Stimulated activated naive CD4-positive, alpha-beta T cell treated with Interleukin-2 at 50 U/mL for 16 hours (primary cell): ENCODE results near the gene TMSB4Y.

Experiments
- DNase-seq: peaks from one replicate; lab custom pipeline; 2025; lab: John Stamatoyannopoulos, UW

TMSB4Y gene

DNA sequence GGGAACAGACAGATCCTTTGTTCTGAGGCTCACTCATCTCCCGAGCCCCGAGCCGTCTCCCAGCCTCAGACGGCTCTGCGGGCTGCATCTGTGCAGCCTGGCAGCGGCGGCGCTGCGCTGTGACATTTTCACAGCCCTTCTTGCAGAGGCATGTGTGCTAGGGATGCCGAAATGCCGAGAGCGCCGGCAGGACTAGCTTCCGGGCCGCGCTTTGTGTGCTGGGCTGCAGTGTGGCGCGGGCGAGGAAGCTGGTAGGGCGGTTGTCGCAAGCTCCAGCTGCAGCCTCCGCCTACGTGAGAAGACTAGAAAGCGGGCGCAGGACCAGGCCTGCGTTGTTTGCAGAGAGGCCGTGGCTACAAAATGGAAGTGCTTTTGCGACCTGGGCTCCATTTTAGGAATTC lies at the start of gene TMSB4Y:
TSS of gene TMSB4Y (plus strand) at position 332 of the 401 bp plus-strand sequence.
- DNase-seq = no peak

DNA sequence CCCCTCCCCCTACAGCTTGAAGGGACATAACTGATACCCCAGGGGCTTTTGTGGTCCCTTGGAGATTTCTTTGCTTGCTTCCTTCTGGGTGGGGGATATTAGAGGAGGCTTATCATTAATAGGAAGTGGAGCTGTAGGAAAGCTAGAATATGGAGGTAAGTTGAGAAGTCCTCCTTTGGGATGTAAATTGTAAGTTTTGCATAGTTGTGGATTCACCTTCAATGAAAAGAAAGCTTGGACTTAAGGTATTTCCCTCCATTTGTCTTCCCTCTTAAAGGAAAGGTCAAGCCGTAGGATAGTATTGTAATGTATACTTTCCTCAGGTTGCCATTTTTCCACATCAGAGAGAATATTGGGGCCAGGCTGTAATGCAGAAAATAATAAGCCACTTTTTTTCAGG lies 39.5 kb upstream of the TMSB4Y start:
- no peak for DNase-seq

DNA sequence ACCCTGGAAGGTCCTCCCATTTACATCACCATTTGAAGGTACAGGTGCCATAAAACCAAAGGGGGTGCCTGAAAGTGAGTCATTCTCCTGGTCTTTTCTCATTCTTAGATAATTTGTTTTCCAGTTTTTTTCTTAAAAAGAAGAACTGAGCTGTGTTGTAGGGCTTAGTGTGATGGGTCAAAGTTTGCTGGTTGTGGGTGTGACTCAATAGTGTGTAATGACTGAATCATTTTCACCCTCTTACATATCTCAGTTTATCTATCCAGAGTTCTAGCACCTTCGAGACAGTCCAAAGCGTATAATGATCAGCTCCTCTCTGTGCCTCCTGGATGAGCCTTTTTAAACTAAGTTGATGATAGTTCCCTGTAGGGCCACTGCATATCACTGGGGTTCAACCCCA lies 32.6 kb upstream of the TMSB4Y start:
- DNase-seq = no peak

DNA sequence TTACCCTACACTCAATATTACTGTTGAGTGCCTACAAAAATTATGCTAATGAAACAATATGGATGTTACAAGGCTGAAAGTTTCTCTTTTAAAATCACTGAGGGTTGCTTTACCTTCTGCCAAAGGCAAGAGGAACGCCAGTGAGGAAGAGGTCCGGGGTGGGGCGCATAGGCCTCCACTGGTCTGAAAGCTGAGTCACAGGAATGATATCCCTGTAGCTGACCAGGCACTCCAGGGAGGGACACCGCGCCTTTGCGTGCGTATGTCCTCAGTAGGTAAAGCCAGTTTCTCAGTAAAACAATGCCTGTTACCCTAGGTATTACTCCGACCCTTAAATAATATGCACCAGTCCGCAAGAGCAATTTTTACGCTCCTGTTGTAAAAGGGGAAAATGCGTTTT lies 1.4 kb upstream of the TMSB4Y start:
- DNase-seq = no peak

DNA sequence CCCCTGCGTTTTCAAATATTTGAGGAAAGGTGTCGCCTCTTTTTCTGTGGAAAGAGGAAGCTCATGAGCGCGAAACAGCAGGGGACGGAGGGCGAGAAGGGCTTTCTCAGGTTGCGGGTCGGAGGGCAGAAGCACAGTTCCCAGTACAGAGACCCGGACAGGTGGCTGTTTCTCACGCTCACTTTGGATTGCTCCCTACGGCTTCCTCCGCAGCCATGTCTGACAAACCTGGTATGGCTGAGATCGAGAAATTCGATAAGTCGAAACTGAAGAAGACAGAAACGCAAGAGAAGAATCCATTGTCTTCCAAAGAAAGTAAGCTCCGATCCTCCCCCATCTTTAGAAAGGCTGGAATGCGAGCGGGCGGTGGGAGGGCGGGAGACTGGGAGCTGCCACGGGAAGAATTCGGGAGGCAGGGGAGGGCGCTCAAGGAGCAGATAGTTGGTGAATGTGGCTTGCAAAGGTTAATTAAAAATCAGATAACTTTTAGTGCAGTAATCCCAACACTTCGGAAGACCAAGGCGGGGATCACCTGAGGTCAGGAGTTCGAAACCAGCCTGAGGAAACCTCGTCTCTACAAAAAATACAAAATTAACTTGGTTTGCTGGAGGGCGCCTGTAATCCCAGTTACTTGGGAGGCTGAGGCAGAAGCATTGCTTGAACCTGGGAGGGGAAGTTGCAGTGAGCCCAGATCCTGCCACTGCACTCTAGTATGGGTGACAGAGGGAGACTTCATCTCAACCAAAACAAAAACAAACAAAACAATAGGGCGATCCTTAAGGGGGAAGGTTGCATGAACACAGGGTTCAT lies 627 bp downstream of the TMSB4Y start:
- DNase-seq = no peak

DNA sequence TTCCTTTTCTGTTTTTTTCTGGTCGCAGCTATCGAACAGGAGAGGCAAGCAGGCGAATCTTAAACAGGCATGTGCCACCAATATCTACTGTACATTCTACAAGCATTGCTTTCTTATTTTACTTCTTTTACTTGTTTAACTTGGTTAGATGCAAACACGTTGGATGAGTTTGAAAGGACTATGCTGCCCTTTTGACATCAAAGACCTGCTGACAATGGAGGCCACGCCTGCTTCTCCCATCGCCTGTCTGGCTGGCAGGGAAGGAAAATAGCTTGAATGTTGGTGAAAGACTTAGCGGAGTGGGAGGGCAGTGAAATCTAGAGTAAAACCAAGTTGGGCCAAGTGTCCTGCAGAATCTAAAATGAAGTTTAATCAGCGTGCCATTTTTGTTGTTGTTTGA lies 1.5 kb downstream of the TMSB4Y start:
- DNase-seq = no peak

DNA sequence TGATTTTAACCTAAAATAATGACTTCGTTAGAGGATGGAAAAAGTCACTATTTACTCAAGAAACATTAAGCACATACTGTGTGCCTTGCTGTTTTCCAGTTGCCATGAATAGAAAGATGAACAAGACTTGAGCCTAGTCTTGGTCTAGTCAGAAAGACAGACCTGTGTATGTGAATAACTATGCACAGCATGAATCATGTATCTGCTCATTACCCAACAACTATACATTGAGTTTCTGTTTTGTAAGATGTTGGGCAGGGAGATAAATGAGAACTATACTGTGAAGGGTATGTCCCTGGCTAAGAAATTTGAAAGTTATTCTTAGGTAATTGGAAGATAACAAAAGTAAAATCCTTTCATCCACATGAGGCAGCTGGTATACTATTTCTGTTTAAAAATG lies 4.3 kb downstream of the TMSB4Y start:
- no peak for DNase-seq

DNA sequence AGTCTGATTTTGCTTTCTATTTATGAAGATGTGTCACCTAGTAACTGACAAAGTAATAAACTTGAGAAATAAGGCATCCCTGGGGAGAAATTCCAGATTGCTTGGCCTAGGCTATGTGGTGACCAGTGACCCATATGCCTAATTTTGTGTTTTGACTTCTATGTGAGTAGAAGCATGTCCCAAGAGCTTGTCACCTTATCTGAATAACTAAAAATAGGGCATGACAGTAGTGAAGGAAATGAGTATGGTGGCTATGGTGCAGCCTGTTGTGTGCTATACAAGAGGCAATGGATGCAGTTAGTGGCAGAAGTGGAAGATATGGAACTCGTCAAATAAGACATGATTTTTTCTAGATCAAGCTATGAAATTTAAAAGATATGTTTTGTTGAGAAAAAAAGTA lies 15.3 kb downstream of the TMSB4Y start:
- no peak for DNase-seq

DNA sequence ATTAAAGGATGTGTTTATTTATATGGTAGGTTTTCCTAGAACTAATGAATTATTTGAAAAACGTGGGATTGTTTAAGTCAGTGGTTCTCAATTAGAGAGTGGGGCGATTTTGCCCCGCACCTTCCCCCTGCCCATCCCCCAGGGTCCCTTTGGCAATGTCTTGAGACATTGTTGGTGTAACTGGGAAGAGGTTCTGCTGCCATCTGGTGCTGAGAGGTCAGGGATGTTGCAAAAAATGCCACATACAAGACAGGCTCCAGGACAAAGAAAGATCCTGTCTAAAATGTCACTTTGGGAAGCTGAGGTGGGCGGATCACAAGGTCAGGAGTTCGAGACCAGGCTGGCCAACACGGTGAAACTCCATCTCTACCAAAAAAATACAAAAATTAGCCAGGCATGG lies 25.8 kb downstream of the TMSB4Y start:
- no peak for DNase-seq

DNA sequence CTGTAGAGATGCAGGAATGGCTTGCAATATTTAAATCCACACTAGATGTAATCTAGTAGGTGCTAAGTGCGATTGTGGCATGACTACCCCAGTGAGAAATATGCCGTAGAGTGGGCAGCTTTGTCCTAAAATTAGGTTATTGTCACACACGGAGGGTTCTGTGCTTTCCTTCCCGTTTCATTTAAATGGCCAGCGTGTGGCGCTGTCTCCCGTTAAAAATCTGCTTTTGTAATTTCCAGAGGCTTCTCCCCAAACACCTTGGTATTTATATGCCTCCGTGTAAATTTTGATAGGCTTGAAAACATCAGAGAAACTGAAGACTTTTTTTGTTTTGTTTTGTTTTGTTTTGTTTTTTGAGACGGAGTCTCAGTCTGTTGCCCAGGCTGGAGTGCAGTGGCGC lies 34.9 kb downstream of the TMSB4Y start:
- no peak for DNase-seq

DNA sequence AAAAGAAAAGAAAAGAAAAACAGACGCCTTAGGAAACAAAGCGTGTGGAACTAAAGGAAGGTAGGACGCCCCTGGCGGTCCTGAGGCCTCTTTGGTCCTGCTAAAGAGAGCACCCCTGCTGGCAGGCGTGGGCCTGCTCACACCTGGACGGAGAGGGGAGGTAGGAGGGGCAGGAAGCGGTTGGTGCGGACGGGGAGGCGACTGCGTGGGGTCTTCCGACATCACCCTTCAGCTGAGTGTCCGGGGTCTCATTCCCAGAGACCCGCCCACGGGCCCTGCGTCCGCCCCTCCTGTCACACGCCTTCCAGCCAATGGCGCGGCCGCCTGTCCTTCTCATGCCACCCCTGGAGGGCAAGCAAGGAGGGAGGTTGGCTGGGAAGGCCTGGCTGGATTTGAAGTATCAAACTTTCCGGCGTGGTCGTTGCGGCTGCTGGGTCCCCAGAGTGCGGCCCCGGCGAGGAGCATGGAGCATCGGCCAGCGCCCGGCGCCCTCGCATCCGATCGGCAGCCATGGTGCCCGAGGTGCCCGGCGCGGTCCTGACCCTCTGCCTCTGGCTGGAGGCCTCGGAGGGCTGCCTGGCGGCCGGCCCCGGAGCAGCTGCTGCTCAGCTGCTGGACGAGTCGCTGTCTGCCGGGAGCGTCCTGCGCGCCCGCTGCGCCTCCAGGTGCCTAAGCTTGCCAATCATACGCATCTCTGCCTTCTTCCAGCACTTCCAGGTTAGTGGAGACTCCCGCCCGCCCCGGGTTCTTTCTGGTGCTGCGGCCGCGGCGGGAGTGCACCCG lies 47.8 kb downstream of the TMSB4Y start:
- no peak for DNase-seq

DNA sequence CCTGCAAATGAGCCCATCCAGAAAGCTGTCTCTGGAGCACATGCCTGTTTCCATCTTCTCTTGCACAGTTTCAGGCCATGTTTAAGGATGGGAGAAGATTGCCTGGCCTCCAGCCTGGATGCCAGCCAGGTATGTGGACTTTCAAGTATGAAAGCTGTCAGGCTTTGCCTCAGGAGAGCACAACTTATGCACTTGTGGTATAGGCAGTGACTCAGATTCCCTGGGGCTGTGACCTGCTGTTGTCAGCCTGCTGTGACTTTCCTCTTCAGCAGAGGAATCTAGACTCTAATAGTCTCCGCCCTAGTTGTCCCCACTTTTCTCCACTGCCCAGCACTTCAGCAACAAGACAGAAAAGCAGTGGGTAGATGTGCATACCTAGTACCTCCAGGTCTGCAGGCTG lies 51.0 kb downstream of the TMSB4Y start:
- no peak for DNase-seq
